IMR-90 (cell line): ENCODE data around the gene OPA3. TPM values are rescaled to one million over a fixed set of nuclear protein-coding genes. Genes with fewer than 3 reads are reported as not detected.

Experiments
- ATAC-seq: fragments of 200-7000 bp; cut with Tn5 transposase; 2 replicates; pipeline ENCODE4 v1.9.1; 2020; ENCODE audit warnings: low read depth, mild to moderate bottlenecking, moderate library complexity
- BruUV-seq: library from RNA; stranded (reverse); fragments of 400-500 nt; replicated peaks from 2 replicates; lab custom pipeline; 2021; lab: Mats Ljungman, UMichigan
- CTCF ChIA-PET: fragments of 300-600 bp; formaldehyde crosslinking; extraction: SDS; loops from one replicate; lab custom pipeline; 2021; ENCODE audit warnings: antibody characterized with exemption; lab: Yijun Ruan, JAX
- POLR2A ChIA-PET: fragments of 300-600 bp; sonication (Branson Sonifier 250); formaldehyde crosslinking; loops from one replicate; lab custom pipeline; 2022; ENCODE audit warnings: antibody characterized with exemption; ENCODE audit not compliant: unreplicated experiment; lab: Charles Lee
- DNase-seq: peaks from one replicate; pipeline ENCODE4 v3.0.0; 2013
- H2AFZ ChIP-seq: replicated peaks from 2 replicates; pipeline ENCODE3; 2013; ENCODE audit warnings: low read length, mild to moderate bottlenecking; ENCODE audit not compliant: poor library complexity
- H2AK5ac ChIP-seq: 2 replicates; pipeline ENCODE4 v1.6.1; 2013; ENCODE audit warnings: low read depth, low read length, inconsistent platforms
- H2AK9ac ChIP-seq: replicated peaks from 2 replicates; pipeline ENCODE3; 2013; ENCODE audit warnings: mild to moderate bottlenecking, low read depth, low read length, moderate library complexity; ENCODE audit not compliant: poor library complexity
- H2BK120ac ChIP-seq: 2 replicates; pipeline ENCODE4 v1.6.1; 2013; ENCODE audit warnings: low read depth, low read length, inconsistent platforms
- H2BK15ac ChIP-seq: 3 replicates; pipeline ENCODE4 v1.6.1; 2013; ENCODE audit warnings: low read depth, low read length, inconsistent platforms
- H2BK20ac ChIP-seq: 2 replicates; pipeline ENCODE4 v1.6.1; 2013; ENCODE audit warnings: low read depth, mild to moderate bottlenecking, inconsistent platforms, low read length, moderate library complexity
- H2BK5ac ChIP-seq: 2 replicates; pipeline ENCODE4 v1.6.1; 2013; ENCODE audit warnings: mild to moderate bottlenecking, low read depth, low read length, inconsistent platforms; ENCODE audit not compliant: poor library complexity, severe bottlenecking
- H3K14ac ChIP-seq: replicated peaks from 2 replicates; pipeline ENCODE4 v1.6.1; 2013; ENCODE audit warnings: low read depth, low read length, inconsistent platforms
- H3K18ac ChIP-seq: 2 replicates; pipeline ENCODE4 v1.6.1; 2013; ENCODE audit warnings: low read depth, low read length, control low read depth
- H3K23ac ChIP-seq: 2 replicates; pipeline ENCODE4 v1.6.1; 2013; ENCODE audit warnings: low read depth, low read length, inconsistent platforms
- H3K27ac ChIP-seq: 2 replicates; pipeline ENCODE4 v1.5.1; 2013; ENCODE audit warnings: mild to moderate bottlenecking, control low read depth, low read length; ENCODE audit not compliant: insufficient read depth
- H3K27me3 ChIP-seq: 2 replicates; pipeline ENCODE4 v1.6.1; 2013; ENCODE audit warnings: low read length; ENCODE audit not compliant: control insufficient read depth, insufficient read depth
- H3K36me3 ChIP-seq: 2 replicates; pipeline ENCODE4 v1.6.1; 2013; ENCODE audit warnings: low read length, mixed read lengths; ENCODE audit not compliant: control insufficient read depth, insufficient read depth
- H3K4ac ChIP-seq: 2 replicates; pipeline ENCODE4 v1.6.1; 2013; ENCODE audit warnings: low read depth, low read length, inconsistent platforms
- H3K4me1 ChIP-seq: 2 replicates; pipeline ENCODE4 v1.6.1; 2013; ENCODE audit warnings: low read length, mixed read lengths; ENCODE audit not compliant: control insufficient read depth, insufficient read depth
- H3K4me2 ChIP-seq: 2 replicates; pipeline ENCODE4 v1.6.1; 2013; ENCODE audit warnings: low read depth, mild to moderate bottlenecking, control low read depth, low read length, moderate library complexity
- H3K4me3 ChIP-seq: 2 replicates; pipeline ENCODE4 v1.5.1; 2013; ENCODE audit warnings: low read depth, mild to moderate bottlenecking, control low read depth, low read length, moderate library complexity; ENCODE audit not compliant: insufficient read depth
- H3K56ac ChIP-seq: 2 replicates; pipeline ENCODE4 v1.6.1; 2013; ENCODE audit warnings: low read length, inconsistent platforms; ENCODE audit not compliant: insufficient read depth; ENCODE audit errors: extremely low read depth
- H3K79me1 ChIP-seq, 2 experiments: 2 replicates each; pipeline ENCODE4 v1.6.1; 2013; ENCODE audit warnings: low read length in 2 of 2, inconsistent platforms in 1 of 2, low read depth in 1 of 2
- H3K9ac ChIP-seq: 2 replicates; pipeline ENCODE4 v1.6.1; 2013; ENCODE audit warnings: low read depth, low read length, control low read depth
- H3K9me1 ChIP-seq: 2 replicates; pipeline ENCODE4 v1.6.1; 2013; ENCODE audit warnings: low read length, inconsistent platforms; ENCODE audit not compliant: insufficient read depth
- H3K9me3 ChIP-seq: 2 replicates; pipeline ENCODE4 v1.6.1; 2013; ENCODE audit warnings: low read length; ENCODE audit not compliant: control insufficient read depth, insufficient read depth
- H4K20me1 ChIP-seq: 2 replicates; pipeline ENCODE4 v1.6.1; 2013; ENCODE audit warnings: low read length, inconsistent platforms; ENCODE audit not compliant: insufficient read depth
- H4K5ac ChIP-seq: 2 replicates; pipeline ENCODE4 v1.6.1; 2013; ENCODE audit warnings: mild to moderate bottlenecking, low read depth, low read length, control low read depth
- H4K8ac ChIP-seq, 2 experiments: 2 replicates each; pipeline ENCODE4 v1.6.1; 2013; ENCODE audit warnings: low read depth in 2 of 2, low read length in 2 of 2, control low read depth in 1 of 2, inconsistent platforms in 1 of 2
- H4K91ac ChIP-seq: 2 replicates; pipeline ENCODE4 v1.6.1; 2013; ENCODE audit warnings: low read depth, low read length, inconsistent platforms; ENCODE audit not compliant: insufficient read depth
- BHLHE40 ChIP-seq: fragments of 150-350 bp; IDR thresholded peaks from 2 replicates; pipeline ENCODE4 v1.6.1; 2016; ENCODE audit warnings: mild to moderate bottlenecking, low read depth, low read length
- CHD1 ChIP-seq: IDR thresholded peaks from 2 replicates; pipeline ENCODE4 v1.6.1; 2012; ENCODE audit warnings: low read depth, low read length, improper control_type of control experiment
- FOS ChIP-seq: fragments of 150-350 bp; IDR thresholded peaks from 2 replicates; pipeline ENCODE4 v1.6.1; 2016; ENCODE audit warnings: low read depth, low read length
- MAZ ChIP-seq: IDR thresholded peaks from 2 replicates; pipeline ENCODE4 v1.6.1; 2012; ENCODE audit warnings: low read depth, mild to moderate bottlenecking, low read length, improper control_type of control experiment, moderate library complexity, borderline replicate concordance
- POLR2A ChIP-seq: IDR thresholded peaks from 2 replicates; pipeline ENCODE4 v1.6.1; 2012; ENCODE audit warnings: mild to moderate bottlenecking, low read depth, low read length
- RAD21 ChIP-seq: IDR thresholded peaks from 2 replicates; pipeline ENCODE4 v1.6.1; 2012; ENCODE audit warnings: low read length, improper control_type of control experiment
- USF2 ChIP-seq: fragments of 150-350 bp; IDR thresholded peaks from 2 replicates; pipeline ENCODE4 v1.6.1; 2017; ENCODE audit warnings: mild to moderate bottlenecking, antibody characterized with exemption, low read length, low read depth
- WGBS, 2 experiments: methylation state at CpG; one replicate each; pipeline versions ENCODE4 v1.1.5 to v1.1.7; 2013; ENCODE audit warnings: missing lambda C conversion rate in 2 of 2; ENCODE audit not compliant: insufficient read length in 1 of 2; ENCODE audit errors: extremely low coverage in 2 of 2; 5-methylcytosine and 5-hydroxymethylcytosine counted together
- dilution Hi-C: fragments of 300-500 bp; cut with HindIII; formaldehyde crosslinking; loops from one replicate; pipeline ENCODE4 v1.14.3; 2018; ENCODE audit warnings: low sequenced_read_pairs; ENCODE audit not compliant: unreplicated experiment
- in situ Hi-C: fragments of 300-500 bp; cut with MboI; formaldehyde crosslinking; loops from 3 replicates; pipeline ENCODE4 v1.14.3; 2019; ENCODE audit warnings: low sequenced_read_pairs, inconsistent platforms, mixed read lengths
- intact Hi-C: fragments of 100-400 bp; cut with micrococcal nuclease; formaldehyde crosslinking; loops from 2 replicates; pipeline ENCODE4 v1.10.0; 2022
- polyA plus RNA-seq, 3 experiments: library from polyadenylated mRNA; depleted of rRNA; stranded (reverse); fragments of >200 nt; gene quantifications; 2 replicates each; pipeline ENCODE4 v1.2.3, GENCODE V29; 2012; ENCODE audit warnings: low replicate concordance in 1 of 3
- total RNA-seq: library from RNA; depleted of rRNA; stranded (reverse); fragments of >200 nt; gene quantifications from 2 replicates; pipeline ENCODE4 v1.2.3, GENCODE V29; 2012

OPA3 gene
- total and polyA plus RNA-seq, 2 of the 4 experiments (the other 2 are of a cell fraction) = 5.2 to 9.6 TPM

GRCh38 chr19:45528149-45528743 is 56.4 kb downstream of the OPA3 start:
- H2BK120ac ChIP-seq = no peak overlapping the region
- H2AK5ac ChIP-seq = no peak overlapping the region
- H2AK9ac ChIP-seq = no peak overlapping the region
- H2AFZ ChIP-seq = peak overlapping the region; percentile 4
- H4K91ac ChIP-seq = no peak overlapping the region
- in situ Hi-C loops (loop anchor here (10.0 kb wide), 1 partner anchor 117 kb away; no protein-coding TSS in a partner anchor), dilution Hi-C loops (no loop called here), intact Hi-C loops (no loop called here)
- no peak overlapping the region for H3K18ac ChIP-seq
- no peak overlapping the region for H2BK15ac ChIP-seq
- WGBS, 2 experiments = 21% methylated on average over 4 of the region's 17 CpGs; no CpG with 5 or more reads in 1 of the 2 experiments
- no peak overlapping the region for H2BK20ac ChIP-seq
- ATAC-seq = no peak
- CTCF ChIA-PET = no interaction called here
- DNase-seq = peak; percentile 56
- no peak for TF ChIP-seq USF2
- TF ChIP-seq BHLHE40 = peak; percentile 36; the same call in 1 of the 2 replicates
- TF ChIP-seq POLR2A = no peak
- TF ChIP-seq CHD1 = no peak
- no peak for TF ChIP-seq FOS
- no peak for TF ChIP-seq MAZ
- no peak for TF ChIP-seq RAD21
- 0 out of 2 replicates have a peak, but pooled peaks cover 4% of the 10 kb centered on the region for H3K9me1 ChIP-seq
- no peak overlapping the region for H3K4me2 ChIP-seq
- H4K20me1 ChIP-seq = peaks cover 34% of the 10 kb centered on the region
- no peak overlapping the region for H3K23ac ChIP-seq
- H4K5ac ChIP-seq = no peak overlapping the region
- H3K79me1 ChIP-seq = peaks cover 9 to 39% of the 10 kb centered on the region in 2 experiments
- no peak overlapping the region for H3K9ac ChIP-seq
- no peak overlapping the region; a peak in 1 of 4 replicates for H4K8ac ChIP-seq
- no peak overlapping the region for H3K14ac ChIP-seq
- no peak overlapping the region for H3K4me3 ChIP-seq
- POLR2A ChIA-PET = no interaction called here
- H3K4ac ChIP-seq = no peak overlapping the region
- H3K27ac ChIP-seq = no peak overlapping the region
- H3K36me3 ChIP-seq = peaks cover 37% of the 10 kb centered on the region
- no peaks in the 10 kb centered on the region for H3K27me3 ChIP-seq
- H3K4me1 ChIP-seq = peaks cover 2% of the 10 kb centered on the region; the same call in 1 of the 2 replicates
- no peak overlapping the region for H3K56ac ChIP-seq
- peaks cover 7% of the 10 kb centered on the region for H3K9me3 ChIP-seq
- BruUV-seq = no TSS peak
- no peak overlapping the region for H2BK5ac ChIP-seq
